ENCODE measurements around the gene OR2T10. TPM values are rescaled to one million over a fixed set of nuclear protein-coding genes. Genes with fewer than 3 reads are reported as not detected.
"Not testable (repeated sequence)": the region's sequence is repeated elsewhere in the genome, so short reads cannot be mapped to it uniquely, and the experiment has no call there.

The OR2T10 gene
- 1.4 and 3.1 TPM in 2 replicates for total RNA-seq

GRCh38 chr1:248597589-248597988 lies at the start of gene OR2T10:
OR2T10 (minus strand) TSS chr1:248597700; CDS start chr1:248593768, 3,932 bp downstream.
- H3K4me1 Mint-ChIP-seq, result peaks cover 2% of the 10 kb centered on the region
- no peaks in the 10 kb centered on the region for H3K9me3 Mint-ChIP-seq
- ChIA-PET POLR2A (no interaction called here), CTCF (no interaction called here)
- no peak within 1 kb of the TSS for H3K27ac Mint-ChIP-seq
- H3K27me3 Mint-ChIP-seq, result no peaks in the 10 kb centered on the region
- ATAC-seq (ENCODE audit: low read depth) (no peak), DNase-seq (no peak)
- H3K36me3 Mint-ChIP-seq (ENCODE audit: low read depth), result no peaks in the 10 kb centered on the region
- intact Hi-C loops (cut with micrococcal nuclease), result no loop called here
- TF ChIP-seq CTCF (IDR thresholded peaks at IDR 0.05), result no peak
- H3K4me3 Mint-ChIP-seq, result no peak within 1 kb of the TSS

GRCh38 chr1:248645178-248645577 lies 47.7 kb upstream of the OR2T10 start, which contains the start of gene OR2T35:
OR2T35 (minus strand) TSS chr1:248645278; CDS start chr1:248639258, 6,020 bp downstream.
- CTCF ChIA-PET; DNase-seq; H3K4me3 Mint-ChIP-seq; POLR2A ChIA-PET; H3K36me3 Mint-ChIP-seq (ENCODE audit: low read depth); H3K27me3 Mint-ChIP-seq; H3K9me3 Mint-ChIP-seq; ATAC-seq (ENCODE audit: low read depth); intact Hi-C loops (cut with micrococcal nuclease): not testable (repeated sequence)
- H3K27ac Mint-ChIP-seq, result peak within 1 kb of the TSS; percentile 69
- peaks cover 13% of the 10 kb centered on the region for H3K4me1 Mint-ChIP-seq

- H3K27ac Mint-ChIP-seq; H3K4me3 Mint-ChIP-seq; H3K27me3 Mint-ChIP-seq; DNase-seq; POLR2A ChIA-PET; CTCF ChIA-PET; H3K36me3 Mint-ChIP-seq (ENCODE audit: low read depth); intact Hi-C loops (cut with micrococcal nuclease); H3K9me3 Mint-ChIP-seq: not testable (repeated sequence)
- H3K4me1 Mint-ChIP-seq, result peaks cover 13% of the 10 kb centered on the region
- ATAC-seq (ENCODE audit: low read depth), result peak; percentile 91
Measured at GRCh38 chr1:248642971-248643651, 45.6 kb upstream of the OR2T10 start.

- DNase-seq; CTCF ChIA-PET; H3K27me3 Mint-ChIP-seq; H3K9me3 Mint-ChIP-seq; ATAC-seq (ENCODE audit: low read depth); H3K27ac Mint-ChIP-seq; intact Hi-C loops (cut with micrococcal nuclease); H3K36me3 Mint-ChIP-seq (ENCODE audit: low read depth); H3K4me3 Mint-ChIP-seq; H3K4me1 Mint-ChIP-seq; POLR2A ChIA-PET: not testable (repeated sequence)
Measured at GRCh38 chr1:248641583-248641982, 44.1 kb upstream of the OR2T10 start.

- H3K9me3 Mint-ChIP-seq; H3K27me3 Mint-ChIP-seq; intact Hi-C loops (cut with micrococcal nuclease); CTCF ChIA-PET; H3K27ac Mint-ChIP-seq; ATAC-seq (ENCODE audit: low read depth); POLR2A ChIA-PET; DNase-seq; H3K4me3 Mint-ChIP-seq; H3K4me1 Mint-ChIP-seq; H3K36me3 Mint-ChIP-seq (ENCODE audit: low read depth): not testable (repeated sequence)
Measured at GRCh38 chr1:248640906-248641305, 43.4 kb upstream of the OR2T10 start.

GRCh38 chr1:248639652-248640051 lies 42.2 kb upstream of the OR2T10 start:
- H3K4me3 Mint-ChIP-seq; ATAC-seq (ENCODE audit: low read depth); H3K36me3 Mint-ChIP-seq (ENCODE audit: low read depth); H3K4me1 Mint-ChIP-seq; intact Hi-C loops (cut with micrococcal nuclease); POLR2A ChIA-PET; H3K27me3 Mint-ChIP-seq; CTCF ChIA-PET; DNase-seq; H3K27ac Mint-ChIP-seq; H3K9me3 Mint-ChIP-seq: not testable (repeated sequence)

- DNase-seq; H3K4me1 Mint-ChIP-seq; POLR2A ChIA-PET; H3K9me3 Mint-ChIP-seq; CTCF ChIA-PET; H3K27ac Mint-ChIP-seq; H3K36me3 Mint-ChIP-seq (ENCODE audit: low read depth); intact Hi-C loops (cut with micrococcal nuclease); ATAC-seq (ENCODE audit: low read depth); H3K27me3 Mint-ChIP-seq; H3K4me3 Mint-ChIP-seq: not testable (repeated sequence)
Measured at GRCh38 chr1:248636612-248637011, 39.1 kb upstream of the OR2T10 start.

GRCh38 chr1:248634991-248635390 lies 37.5 kb upstream of the OR2T10 start, which contains the start of gene OR2T11:
OR2T11 (minus strand) TSS chr1:248635091; CDS start chr1:248627128, 7,963 bp downstream.
- H3K9me3 Mint-ChIP-seq, result not testable (repeated sequence)

More at GRCh38 chr1:248634991-248635390, 37.5 kb upstream of the OR2T10 start, which contains the start of gene OR2T11:
- POLR2A ChIA-PET; ATAC-seq (ENCODE audit: low read depth); DNase-seq; CTCF ChIA-PET; H3K27me3 Mint-ChIP-seq; H3K36me3 Mint-ChIP-seq (ENCODE audit: low read depth); H3K4me1 Mint-ChIP-seq; H3K4me3 Mint-ChIP-seq; H3K27ac Mint-ChIP-seq: not testable (repeated sequence)
- intact Hi-C loops (cut with micrococcal nuclease), result loop anchor here (5.0 kb wide), 1 partner anchor 178 kb away; no protein-coding TSS in a partner anchor
